Measurements from ENCODE around the gene VAMP2. TPM values are rescaled to one million over a fixed set of nuclear protein-coding genes. Genes with fewer than 3 reads are reported as not detected.
A peak's percentile ranks its signal among the peaks of the same experiment; 100 is the strongest.

VAMP2 gene
- total and polyA plus RNA-seq, 2 donors (not counting 1 experiment from before 2014, with no cell fraction given): 162 to 209 TPM

- Histone ChIP-seq H3K36me3 (replicated peaks in 1 of 2; ENCODE audit: control extremely low read depth in 1 of 2, control insufficient read depth in 1 of 2, extremely low read depth in 1 of 2, insufficient read depth in 2 of 2, low read length in 1 of 2) (peaks cover 0 to 26% of the 10 kb centered on the region in 2 experiments), H3K4me1 (ENCODE audit: control insufficient read depth in 2 of 2, insufficient read depth in 2 of 2, low read length in 2 of 2) (peaks cover 42 to 72% of the 10 kb centered on the region in 2 donors), H3K9ac (ENCODE audit: low read length) (no peak overlapping the region), H3K27ac (ENCODE audit: low read length in 2 of 2) (peak overlapping the region; percentile 94 to 99), H4K20me1 (ENCODE audit: control insufficient read depth, insufficient read depth, low read length, poor library complexity, severe bottlenecking) (peaks cover 5% of the 10 kb centered on the region), H3K79me2 (ENCODE audit: control insufficient read depth, insufficient read depth, low read length) (peaks cover 27% of the 10 kb centered on the region), H3K27me3 (replicated peaks in 1 of 4; ENCODE audit: control extremely low read depth in 1 of 4, control insufficient read depth in 3 of 4, insufficient read depth in 4 of 4, low read length in 3 of 4) (no peaks in the 10 kb centered on the region), H3K9me3 (ENCODE audit: control extremely low read depth in 1 of 3, control insufficient read depth in 2 of 3, insufficient read depth in 1 of 3, low read length in 2 of 3) (no peaks in the 10 kb centered on the region), H3K4me2 (replicated peaks; ENCODE audit: low read depth, low read length, poor library complexity, severe bottlenecking) (peak overlapping the region; percentile 99), H3K4me3 (ENCODE audit: control extremely low read depth in 1 of 5, extremely low read depth in 1 of 5, insufficient read depth in 1 of 5, low read depth in 2 of 5, low read length in 4 of 5) (no peak overlapping the region), H2AFZ (ENCODE audit: insufficient read depth, low read depth, low read length, poor library complexity, severe bottlenecking) (no peak overlapping the region)
- H3K4me1 Mint-ChIP-seq: peaks cover 49% of the 10 kb centered on the region
- H3K9me3 Mint-ChIP-seq (ENCODE audit: insufficient read depth): no peaks in the 10 kb centered on the region
- H3K27me3 Mint-ChIP-seq: no peaks in the 10 kb centered on the region
- 93% methylated on average over 3 of the region's 5 CpGs for WGBS (ENCODE audit: insufficient coverage)
- ChIA-PET CTCF (interaction anchor here (0.8 to 7.7 kb wide), 13 partner anchors 16 to 139 kb away, joined by 3 to 86 read pairs (median 4); partner anchors contain the start of genes ALOXE3, HES7, SLC25A35 and TMEM107), POLR2A (interaction anchor here (0.7 to 3.6 kb wide), 3 partner anchors 13 to 581 kb away, joined by 4 to 18 read pairs (median 4); partner anchors contain the start of genes CD68 and CTC1)
- no peak for TF ChIP-seq EZH2 (IDR thresholded peaks at IDR 0.05; ENCODE audit: borderline replicate concordance, insufficient read depth, low read depth, low read length, poor library complexity, severe bottlenecking)
- TF ChIP-seq CTCF (IDR thresholded peaks at IDR 0.05): no peak
- peak overlapping the region; percentile 87 for H3K4me3 Mint-ChIP-seq
- H3K27ac Mint-ChIP-seq: peak overlapping the region; percentile 92
- DNase-seq (no peak), ATAC-seq (ENCODE audit: low read depth) (no peak)
- intact Hi-C loops (cut with micrococcal nuclease): no loop called here
Measured at GRCh38 chr17:8160741-8161221, 2.0 kb downstream of the VAMP2 start.

GRCh38 chr17:8160224-8160577, 2.5 kb downstream of the VAMP2 start:
- Histone ChIP-seq H2AFZ (ENCODE audit: insufficient read depth, low read depth, low read length, poor library complexity, severe bottlenecking) (no peak overlapping the region), H3K27me3 (replicated peaks in 1 of 4; ENCODE audit: control extremely low read depth in 1 of 4, control insufficient read depth in 3 of 4, insufficient read depth in 4 of 4, low read length in 3 of 4) (no peaks in the 10 kb centered on the region), H3K4me1 (ENCODE audit: control insufficient read depth in 2 of 2, insufficient read depth in 2 of 2, low read length in 2 of 2) (peaks cover 48 to 78% of the 10 kb centered on the region in 2 donors), H4K20me1 (ENCODE audit: control insufficient read depth, insufficient read depth, low read length, poor library complexity, severe bottlenecking) (peaks cover 10% of the 10 kb centered on the region), H3K9me3 (ENCODE audit: control extremely low read depth in 1 of 3, control insufficient read depth in 2 of 3, insufficient read depth in 1 of 3, low read length in 2 of 3) (no peaks in the 10 kb centered on the region), H3K36me3 (replicated peaks in 1 of 2; ENCODE audit: control extremely low read depth in 1 of 2, control insufficient read depth in 1 of 2, extremely low read depth in 1 of 2, insufficient read depth in 2 of 2, low read length in 1 of 2) (peaks cover 0 to 26% of the 10 kb centered on the region in 2 experiments), H3K27ac (ENCODE audit: low read length in 2 of 2) (peak overlapping the region; percentile 32 to 52), H3K4me2 (replicated peaks; ENCODE audit: low read depth, low read length, poor library complexity, severe bottlenecking) (no peak overlapping the region), H3K4me3 (ENCODE audit: control extremely low read depth in 1 of 5, extremely low read depth in 1 of 5, insufficient read depth in 1 of 5, low read depth in 2 of 5, low read length in 4 of 5) (no peak overlapping the region), H3K79me2 (ENCODE audit: control insufficient read depth, insufficient read depth, low read length) (peaks cover 33% of the 10 kb centered on the region), H3K9ac (ENCODE audit: low read length) (no peak overlapping the region)
- no peaks in the 10 kb centered on the region for H3K27me3 Mint-ChIP-seq
- WGBS (ENCODE audit: insufficient coverage): 84% methylated on average over 4 of the region's 4 CpGs
- ChIA-PET POLR2A (interaction anchor here (0.7 to 3.6 kb wide), 5 partner anchors 13 to 581 kb away, joined by 4 to 18 read pairs (median 4); partner anchors contain the start of genes CD68 and CTC1), CTCF (interaction anchor here (1.0 to 7.7 kb wide), 9 partner anchors 16 to 141 kb away, joined by 3 to 86 read pairs (median 10); partner anchors contain the start of genes ALOXE3 and TMEM107)
- no peaks in the 10 kb centered on the region for H3K9me3 Mint-ChIP-seq (ENCODE audit: insufficient read depth)
- peak overlapping the region; percentile 92 for H3K27ac Mint-ChIP-seq
- intact Hi-C loops (cut with micrococcal nuclease): no loop called here
- ATAC-seq (ENCODE audit: low read depth) (no peak), DNase-seq (no peak)
- H3K4me3 Mint-ChIP-seq: peak overlapping the region; percentile 87
- TF ChIP-seq EZH2 (IDR thresholded peaks at IDR 0.05; ENCODE audit: borderline replicate concordance, insufficient read depth, low read depth, low read length, poor library complexity, severe bottlenecking): no peak
- no peak for TF ChIP-seq CTCF (IDR thresholded peaks at IDR 0.05)
- peaks cover 49% of the 10 kb centered on the region for H3K4me1 Mint-ChIP-seq

All from B cell (primary cell).